ENCODE data around the gene C16orf46.
A peak's percentile ranks its signal among the peaks of the same experiment; 100 is the strongest.

Gene C16orf46

DNA sequence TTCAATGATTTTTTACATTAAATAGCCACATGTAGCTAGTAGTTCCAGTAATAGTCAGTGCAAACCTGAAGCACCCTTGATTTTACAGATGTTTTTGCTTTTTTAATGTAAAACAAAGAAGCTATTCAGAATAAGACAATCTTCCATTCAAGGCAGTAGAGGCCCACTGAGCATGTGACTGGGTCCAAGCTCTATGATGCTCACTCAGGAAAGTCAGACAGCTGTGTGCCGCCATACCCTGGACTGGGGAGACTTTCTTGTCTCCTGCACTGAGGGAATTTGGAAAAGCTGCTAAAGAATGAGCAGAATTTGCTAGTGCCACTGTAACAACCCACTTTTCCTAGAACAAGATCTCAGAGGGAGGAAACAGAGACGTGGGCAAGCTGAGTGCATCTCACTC, 58.5 kb downstream of the C16orf46 start:
- H3K27ac ChIP-seq, result no peak overlapping the region
- no peak for TF ChIP-seq ZFX (IDR thresholded peaks at IDR 0.05)
- no peak for TF ChIP-seq CTCF (conservative IDR thresholded peaks at IDR 0.05)

GRCh38 chr16:81014672-81015071, 62.4 kb downstream of the C16orf46 start:
- H3K27ac ChIP-seq, result no peak overlapping the region
- TF ChIP-seq CTCF (conservative IDR thresholded peaks at IDR 0.05) (no peak), ZFX (IDR thresholded peaks at IDR 0.05) (no peak)

GRCh38 chr16:81012974-81013373, 64.1 kb downstream of the C16orf46 start:
- peak overlapping the region; percentile 26; the same call in 1 of the 2 replicates for H3K27ac ChIP-seq
- TF ChIP-seq CTCF (conservative IDR thresholded peaks at IDR 0.05), result no peak
- TF ChIP-seq ZFX (IDR thresholded peaks at IDR 0.05), result no peak

Measured in C4-2B (cell line).